ENCODE results near the gene FOXO6.

The FOXO6 gene

GRCh38 chr1:41422306-41422705 lies 61.1 kb downstream of the FOXO6 start:
- no peak overlapping the region for H2AFZ ChIP-seq (ENCODE audit: low read length)
- H4K20me1 ChIP-seq (ENCODE audit: insufficient read depth, low read length): no peaks in the 10 kb centered on the region
- no peak overlapping the region for H3K9ac ChIP-seq (ENCODE audit: low read length)
- H3K9me3 ChIP-seq (ENCODE audit: low read length): no peaks in the 10 kb centered on the region
- H3K27me3 ChIP-seq (ENCODE audit: insufficient read depth, low read length): no peaks in the 10 kb centered on the region
- no peaks in the 10 kb centered on the region for H3K36me3 ChIP-seq (ENCODE audit: insufficient read depth, low read length)
- H3F3A ChIP-seq (ENCODE audit: insufficient read depth, low read length): no peaks in the 10 kb centered on the region
- no peak overlapping the region for H3K27ac ChIP-seq (ENCODE audit: low read depth, low read length, poor library complexity, severe bottlenecking)
- H3K9me2 ChIP-seq (ENCODE audit: low read depth, low read length): no peaks in the 10 kb centered on the region
- H3K4me2 ChIP-seq (ENCODE audit: low read length): no peak overlapping the region
- H3K4me1 ChIP-seq (ENCODE audit: insufficient read depth, low read length, severe bottlenecking): no peaks in the 10 kb centered on the region
- TF ChIP-seq EZH2 (IDR thresholded peaks at IDR 0.05; ENCODE audit: borderline replicate concordance, low read length) (no peak), CTCF (IDR thresholded peaks at IDR 0.05; ENCODE audit: low read length) (no peak)
- H3K79me2 ChIP-seq (ENCODE audit: insufficient read depth, low read length): no peaks in the 10 kb centered on the region
- no peak overlapping the region for H3K4me3 ChIP-seq (ENCODE audit: low read depth, low read length, poor library complexity, severe bottlenecking)

- Histone ChIP-seq H3K36me3 (ENCODE audit: insufficient read depth, low read length) (no peaks in the 10 kb centered on the region), H2AFZ (ENCODE audit: low read length) (no peak overlapping the region), H3K4me2 (ENCODE audit: low read length) (no peak overlapping the region), H3F3A (ENCODE audit: insufficient read depth, low read length) (no peaks in the 10 kb centered on the region), H3K9me3 (ENCODE audit: low read length) (no peaks in the 10 kb centered on the region), H3K4me3 (ENCODE audit: low read depth, low read length, poor library complexity, severe bottlenecking) (no peak overlapping the region), H3K9ac (ENCODE audit: low read length) (no peak overlapping the region), H3K27me3 (ENCODE audit: insufficient read depth, low read length) (no peaks in the 10 kb centered on the region), H3K79me2 (ENCODE audit: insufficient read depth, low read length) (no peaks in the 10 kb centered on the region), H3K4me1 (ENCODE audit: insufficient read depth, low read length, severe bottlenecking) (no peaks in the 10 kb centered on the region), H3K9me2 (ENCODE audit: low read depth, low read length) (no peaks in the 10 kb centered on the region), H4K20me1 (ENCODE audit: insufficient read depth, low read length) (no peaks in the 10 kb centered on the region), H3K27ac (ENCODE audit: low read depth, low read length, poor library complexity, severe bottlenecking) (no peak overlapping the region)
- TF ChIP-seq EZH2 (IDR thresholded peaks at IDR 0.05; ENCODE audit: borderline replicate concordance, low read length) (no peak), CTCF (IDR thresholded peaks at IDR 0.05; ENCODE audit: low read length) (no peak)
Observed at GRCh38 chr1:41423511-41424191, 62.4 kb downstream of the FOXO6 start.

- H3K9ac ChIP-seq (ENCODE audit: low read length): no peak overlapping the region
- H4K20me1 ChIP-seq (ENCODE audit: insufficient read depth, low read length): no peaks in the 10 kb centered on the region
- H3K79me2 ChIP-seq (ENCODE audit: insufficient read depth, low read length): no peaks in the 10 kb centered on the region
- no peaks in the 10 kb centered on the region for H3K27me3 ChIP-seq (ENCODE audit: insufficient read depth, low read length)
- H3K9me2 ChIP-seq (ENCODE audit: low read depth, low read length): no peaks in the 10 kb centered on the region
- H3K4me1 ChIP-seq (ENCODE audit: insufficient read depth, low read length, severe bottlenecking): no peaks in the 10 kb centered on the region
- H3F3A ChIP-seq (ENCODE audit: insufficient read depth, low read length): no peaks in the 10 kb centered on the region
- H3K27ac ChIP-seq (ENCODE audit: low read depth, low read length, poor library complexity, severe bottlenecking): no peak overlapping the region
- H3K9me3 ChIP-seq (ENCODE audit: low read length): no peaks in the 10 kb centered on the region
- no peak overlapping the region for H2AFZ ChIP-seq (ENCODE audit: low read length)
- no peak overlapping the region for H3K4me3 ChIP-seq (ENCODE audit: low read depth, low read length, poor library complexity, severe bottlenecking)
- TF ChIP-seq EZH2 (IDR thresholded peaks at IDR 0.05; ENCODE audit: borderline replicate concordance, low read length) (no peak), CTCF (IDR thresholded peaks at IDR 0.05; ENCODE audit: low read length) (no peak)
- no peak overlapping the region for H3K4me2 ChIP-seq (ENCODE audit: low read length)
- H3K36me3 ChIP-seq (ENCODE audit: insufficient read depth, low read length): no peaks in the 10 kb centered on the region
Observed at GRCh38 chr1:41424581-41425118, 63.4 kb downstream of the FOXO6 start.
